ENCODE results near the gene TNFRSF4.

TNFRSF4 gene

DNA sequence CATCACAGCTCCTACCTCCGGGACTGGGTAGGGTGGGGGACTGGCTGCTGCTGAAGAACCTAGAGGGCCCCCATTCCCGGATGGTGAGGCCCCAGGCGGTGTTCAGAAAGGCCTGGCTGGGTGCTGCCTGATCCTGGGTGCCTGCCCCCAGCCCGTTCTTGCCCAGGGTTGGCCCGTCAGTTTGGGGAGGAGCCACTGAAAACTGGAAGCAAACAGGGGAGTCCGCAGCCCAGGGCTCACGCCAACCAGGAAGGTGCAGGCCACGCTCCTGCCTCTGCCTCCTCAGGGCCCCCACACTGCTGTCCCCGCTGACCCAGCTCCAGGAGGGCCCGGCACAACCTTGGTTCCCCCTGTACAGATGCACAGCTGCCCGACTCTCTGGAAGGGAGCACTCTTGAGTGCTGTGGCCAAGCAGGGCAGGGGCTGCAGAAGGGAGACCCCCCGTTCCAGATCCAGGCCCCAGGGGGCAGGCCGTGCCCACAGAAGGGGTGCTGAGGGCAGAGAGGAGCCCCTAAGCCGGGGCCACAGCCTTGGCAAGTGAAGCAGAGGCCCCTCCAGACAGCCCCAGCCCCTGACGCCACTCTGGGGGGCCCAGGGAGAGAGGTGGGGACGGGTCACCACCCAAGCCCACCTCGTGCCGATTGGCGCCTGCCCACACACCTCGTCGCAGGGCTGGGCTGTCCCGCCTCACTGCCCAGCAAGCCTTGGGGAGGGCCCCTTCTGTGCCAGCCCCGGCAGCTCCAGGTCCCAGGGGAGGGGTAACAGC lies 27.1 kb upstream of the TNFRSF4 start:
- no peak for DNase-seq (ENCODE audit: low read depth)
- TF ChIP-seq, protein P1, sequence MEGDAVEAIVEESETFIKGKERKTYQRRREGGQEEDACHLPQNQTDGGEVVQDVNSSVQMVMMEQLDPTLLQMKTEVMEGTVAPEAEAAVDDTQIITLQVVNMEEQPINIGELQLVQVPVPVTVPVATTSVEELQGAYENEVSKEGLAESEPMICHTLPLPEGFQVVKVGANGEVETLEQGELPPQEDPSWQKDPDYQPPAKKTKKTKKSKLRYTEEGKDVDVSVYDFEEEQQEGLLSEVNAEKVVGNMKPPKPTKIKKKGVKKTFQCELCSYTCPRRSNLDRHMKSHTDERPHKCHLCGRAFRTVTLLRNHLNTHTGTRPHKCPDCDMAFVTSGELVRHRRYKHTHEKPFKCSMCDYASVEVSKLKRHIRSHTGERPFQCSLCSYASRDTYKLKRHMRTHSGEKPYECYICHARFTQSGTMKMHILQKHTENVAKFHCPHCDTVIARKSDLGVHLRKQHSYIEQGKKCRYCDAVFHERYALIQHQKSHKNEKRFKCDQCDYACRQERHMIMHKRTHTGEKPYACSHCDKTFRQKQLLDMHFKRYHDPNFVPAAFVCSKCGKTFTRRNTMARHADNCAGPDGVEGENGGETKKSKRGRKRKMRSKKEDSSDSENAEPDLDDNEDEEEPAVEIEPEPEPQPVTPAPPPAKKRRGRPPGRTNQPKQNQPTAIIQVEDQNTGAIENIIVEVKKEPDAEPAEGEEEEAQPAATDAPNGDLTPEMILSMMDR (IDR thresholded peaks at IDR 0.05; ENCODE audit: low read depth, low read length, missing control alignments), result no peak
- H3K4me3 ChIP-seq (ENCODE audit: low read depth, low read length), result no peak overlapping the region

- H3K4me3 ChIP-seq (ENCODE audit: low read depth, low read length), result no peak overlapping the region
- TF ChIP-seq, protein P1 (IDR thresholded peaks at IDR 0.05; ENCODE audit: low read depth, low read length, missing control alignments), result no peak
- no peak for DNase-seq (ENCODE audit: low read depth)
These were observed 26.4 kb upstream of the TNFRSF4 start for GRCh38 chr1:1240348-1240732.

DNA sequence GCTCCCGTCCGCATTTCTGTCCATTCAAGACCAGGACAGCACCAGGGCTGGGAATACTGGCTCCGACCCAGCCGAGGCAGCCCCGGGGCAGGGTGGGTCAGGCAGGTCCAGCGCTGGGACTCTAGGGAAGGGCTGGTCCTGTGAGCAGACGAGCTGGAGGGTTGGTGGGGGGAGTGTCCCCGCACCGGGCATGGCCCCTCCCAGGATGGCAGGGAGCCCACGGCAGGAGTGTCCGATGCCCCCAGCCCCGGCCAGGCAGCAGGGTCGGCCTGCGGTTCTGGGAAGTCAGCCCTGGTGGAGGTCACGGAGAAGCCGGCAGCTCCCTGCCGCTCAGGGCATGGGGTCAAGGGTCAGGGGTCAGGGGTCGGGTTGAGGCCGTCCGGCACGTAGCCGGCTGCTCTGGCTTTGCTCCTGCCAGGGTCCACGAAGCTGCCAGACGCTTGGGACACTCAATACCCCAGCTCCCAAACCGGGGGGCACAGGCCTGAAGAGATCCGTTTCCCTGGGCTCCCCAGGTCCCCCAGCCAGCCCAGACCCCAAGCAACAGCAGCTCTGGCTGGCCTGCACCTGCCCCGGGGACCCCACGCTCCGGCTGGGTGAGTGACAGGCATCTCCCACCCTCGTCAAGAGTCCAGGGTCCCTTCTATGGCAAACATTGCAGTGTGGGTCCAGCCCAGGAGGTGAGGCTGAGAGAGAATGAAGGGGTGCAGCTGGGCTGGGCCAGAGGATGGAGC lies 25.8 kb upstream of the TNFRSF4 start:
- no peak for DNase-seq (ENCODE audit: low read depth)
- TF ChIP-seq, protein P1 (IDR thresholded peaks at IDR 0.05; ENCODE audit: low read depth, low read length, missing control alignments), result no peak
- H3K4me3 ChIP-seq (ENCODE audit: low read depth, low read length), result no peak overlapping the region

DNA sequence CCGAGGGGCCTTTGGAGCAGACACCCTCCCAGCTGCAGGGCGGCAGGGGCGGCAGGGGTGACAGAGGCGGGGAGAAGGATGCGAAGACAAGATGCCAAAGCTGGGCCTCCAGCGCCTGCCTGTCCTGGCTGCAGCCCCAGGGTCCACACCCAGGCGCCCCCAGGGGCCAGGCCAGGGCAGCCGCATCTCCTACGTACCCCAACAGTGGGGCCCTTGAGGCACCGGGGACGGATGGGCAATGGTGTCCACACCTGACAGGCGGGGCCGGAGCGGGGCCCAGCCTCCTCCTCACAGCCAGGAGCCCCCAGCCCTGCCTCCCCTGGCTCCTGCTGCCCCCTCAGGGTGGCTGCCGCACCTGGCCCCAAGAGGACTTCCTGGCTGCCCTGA lies 25.3 kb upstream of the TNFRSF4 start:
- H3K4me3 ChIP-seq (ENCODE audit: low read depth, low read length), result no peak overlapping the region
- TF ChIP-seq, protein P1 (IDR thresholded peaks at IDR 0.05; ENCODE audit: low read depth, low read length, missing control alignments), result no peak
- DNase-seq (ENCODE audit: low read depth), result no peak

- TF ChIP-seq, protein P1 (IDR thresholded peaks at IDR 0.05; ENCODE audit: low read depth, low read length, missing control alignments), result no peak
- no peak overlapping the region for H3K4me3 ChIP-seq (ENCODE audit: low read depth, low read length)
- no peak for DNase-seq (ENCODE audit: low read depth)
These were observed 24.8 kb upstream of the TNFRSF4 start for GRCh38 chr1:1238702-1239178.

DNA sequence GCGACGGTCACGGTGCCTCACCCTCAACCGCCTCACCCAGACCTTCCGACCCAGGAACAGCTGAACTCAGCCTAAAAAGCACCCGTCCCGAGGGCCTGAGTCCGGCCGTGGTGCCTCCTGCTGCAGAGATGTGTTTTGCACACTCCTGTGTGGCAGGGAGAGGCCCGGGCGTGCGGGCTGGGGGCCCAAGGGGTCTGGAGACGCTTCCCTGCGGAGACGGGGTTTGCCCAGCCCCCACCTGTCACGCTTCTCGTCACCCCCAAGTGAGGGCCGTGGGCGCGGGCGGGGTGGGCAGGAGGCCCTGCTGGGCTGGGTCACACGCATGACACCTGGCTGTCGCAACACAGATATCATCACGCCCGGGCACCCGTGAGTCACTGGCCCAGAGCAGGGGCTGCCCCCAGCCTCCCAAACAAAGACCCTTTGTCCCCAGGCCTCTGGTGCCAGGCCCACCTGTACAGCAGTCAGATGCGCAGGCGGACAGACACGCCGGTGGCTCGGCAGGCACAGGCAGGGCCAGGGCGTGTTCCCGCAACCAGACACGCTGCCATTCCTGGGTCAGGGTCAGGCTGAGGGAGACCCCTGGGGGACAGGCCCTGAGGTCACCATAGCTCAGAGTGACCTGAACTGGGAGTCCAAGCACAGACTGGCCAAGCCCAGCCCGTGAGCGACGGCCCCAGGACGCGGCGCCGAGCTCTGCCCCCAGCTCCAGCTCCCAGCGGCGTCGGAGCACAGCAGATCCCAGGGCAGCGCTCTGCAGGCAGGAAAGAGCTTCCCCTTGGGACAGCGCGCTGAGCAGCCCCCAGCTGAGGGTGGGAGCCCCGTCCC lies 24.1 kb upstream of the TNFRSF4 start:
- H3K4me3 ChIP-seq (ENCODE audit: low read depth, low read length), result no peak overlapping the region
- DNase-seq (ENCODE audit: low read depth), result no peak
- TF ChIP-seq, protein P1 (IDR thresholded peaks at IDR 0.05; ENCODE audit: low read depth, low read length, missing control alignments), result no peak
